Kidney (tissue), 14 donors: Measurements from ENCODE around the gene EIF1AX. TPM values are rescaled to one million over a fixed set of nuclear protein-coding genes. Genes with fewer than 3 reads are reported as not detected.

Experiments
- DNase-seq, 5 donors: peaks; one replicate each; pipeline ENCODE4 v3.0.0-alpha.2; 2013 to 2020
- FAIRE-seq: peaks from 2 replicates; lab custom pipeline; 2012; peaks lifted over from hg19 to GRCh38; lab: Jason Lieb, UNC
- H3K27ac ChIP-seq, 2 donors: one replicate each; pipeline ENCODE4 v1.7.0; 2013; ENCODE audit warnings: low read depth in 2 of 2, low read length in 2 of 2, inconsistent platforms in 1 of 2
- H3K27me3 ChIP-seq: one replicate; pipeline ENCODE4 v1.7.1; 2013; ENCODE audit warnings: low read length, inconsistent platforms; ENCODE audit not compliant: control insufficient read depth, insufficient read depth
- H3K36me3 ChIP-seq, 3 donors: one replicate each; pipeline versions ENCODE4 v1.7.0 to v1.7.1; 2013; ENCODE audit warnings: low read length in 3 of 3, control low read depth in 1 of 3, inconsistent platforms in 1 of 3; ENCODE audit not compliant: insufficient read depth in 3 of 3, control insufficient read depth in 2 of 3
- H3K4me1 ChIP-seq, 3 donors: one replicate each; pipeline versions ENCODE4 v1.7.0 to v1.7.1; 2013; ENCODE audit warnings: low read length in 3 of 3, inconsistent platforms in 1 of 3, low read depth in 1 of 3; ENCODE audit not compliant: control insufficient read depth in 2 of 3, insufficient read depth in 2 of 3
- H3K4me3 ChIP-seq, 3 donors: one replicate each; pipeline versions ENCODE4 v1.7.0 to v1.8.1; 2013; ENCODE audit warnings: low read length in 3 of 3, control low read depth in 1 of 3, inconsistent platforms in 1 of 3
- H3K9ac ChIP-seq, 3 donors: one replicate each; pipeline versions ENCODE4 v1.7.0 to v1.7.1; 2013; ENCODE audit warnings: low read length in 3 of 3, control low read depth in 1 of 3, inconsistent platforms in 1 of 3
- H3K9me3 ChIP-seq, 3 donors: one replicate each; pipeline versions ENCODE4 v1.7.0 to v1.7.1; 2013; ENCODE audit warnings: low read length in 3 of 3, control low read depth in 1 of 3, inconsistent platforms in 1 of 3; ENCODE audit not compliant: control insufficient read depth in 2 of 3, insufficient read depth in 1 of 3
- intact Hi-C: fragments of 100-400 bp; cut with DNase I; formaldehyde crosslinking; loops from one replicate; pipeline ENCODE4 v1.11.1; 2022
- polyA plus RNA-seq: library from polyadenylated mRNA; stranded (reverse); fragments of 350-450 nt; fragmentation: Illumina TruSeq; extraction: RNeasy Lipid Tissue Mini Kit (QIAGEN cat#74804); gene quantifications from one replicate; pipeline ENCODE4 v1.2.3, GENCODE V29; 2014; ENCODE audit warnings: low read depth, low replicate concordance; ENCODE audit not compliant: insufficient read depth
- total RNA-seq: library from RNA; stranded (reverse); fragmentation: NEBNext Ultra II Directional; extraction: Animal tissue kit (Norgen Biotek cat#: 25700); gene quantifications from one replicate; pipeline ENCODE4 v1.2.1, GENCODE V29; 2021
- TF ChIP-seq, protein P1 (sequence below): IDR thresholded peaks from 3 replicates; pipeline ENCODE4 v1.5.1; 2012; ENCODE audit warnings: mild to moderate bottlenecking, moderate library complexity, borderline replicate concordance; ENCODE audit not compliant: insufficient read depth; ENCODE audit errors: extremely low read depth
- donor health status: control.
- donor health status: control.
- donor health status: control.
- donor health status: control.
- donor health status: control.
- donor health status: DM: yes; HTN: yes; CAD: no.
- donor health status: Normal renal cell carcinoma (clear cell type).

The EIF1AX gene
- total and polyA plus RNA-seq, 2 donors from 2014 or later = 29.4 to 104 TPM

DNA sequence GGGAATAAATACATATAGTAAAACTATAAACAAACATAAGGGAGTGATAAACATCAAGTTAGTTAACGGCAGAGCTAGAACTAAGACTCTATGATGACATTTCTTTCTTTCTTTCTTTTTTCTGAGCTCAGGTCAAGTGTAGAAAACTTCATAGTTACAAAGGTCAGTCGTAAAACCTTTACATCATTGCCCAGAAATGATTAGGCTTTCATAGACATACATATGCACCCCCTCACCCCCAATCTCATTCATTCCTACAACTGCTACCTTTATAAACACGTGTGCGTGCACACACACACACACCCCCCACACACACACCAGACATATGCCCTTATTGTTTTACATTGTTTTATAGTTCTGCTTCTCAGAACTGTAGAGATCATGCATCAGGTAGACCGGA is 5.7 kb downstream of the EIF1AX start:
- H3K27ac ChIP-seq = no peak overlapping the region
- no peaks in the 10 kb centered on the region for H3K27me3 ChIP-seq
- intact Hi-C loops = no loop called here
- peaks cover 0 to 9% (median 7%) of the 10 kb centered on the region in 3 donors for H3K36me3 ChIP-seq
- H3K9ac ChIP-seq = no peak overlapping the region
- FAIRE-seq (no peak), DNase-seq (no peak)
- H3K4me3 ChIP-seq = no peak overlapping the region
- H3K9me3 ChIP-seq = no peaks in the 10 kb centered on the region
- TF ChIP-seq, protein P1, sequence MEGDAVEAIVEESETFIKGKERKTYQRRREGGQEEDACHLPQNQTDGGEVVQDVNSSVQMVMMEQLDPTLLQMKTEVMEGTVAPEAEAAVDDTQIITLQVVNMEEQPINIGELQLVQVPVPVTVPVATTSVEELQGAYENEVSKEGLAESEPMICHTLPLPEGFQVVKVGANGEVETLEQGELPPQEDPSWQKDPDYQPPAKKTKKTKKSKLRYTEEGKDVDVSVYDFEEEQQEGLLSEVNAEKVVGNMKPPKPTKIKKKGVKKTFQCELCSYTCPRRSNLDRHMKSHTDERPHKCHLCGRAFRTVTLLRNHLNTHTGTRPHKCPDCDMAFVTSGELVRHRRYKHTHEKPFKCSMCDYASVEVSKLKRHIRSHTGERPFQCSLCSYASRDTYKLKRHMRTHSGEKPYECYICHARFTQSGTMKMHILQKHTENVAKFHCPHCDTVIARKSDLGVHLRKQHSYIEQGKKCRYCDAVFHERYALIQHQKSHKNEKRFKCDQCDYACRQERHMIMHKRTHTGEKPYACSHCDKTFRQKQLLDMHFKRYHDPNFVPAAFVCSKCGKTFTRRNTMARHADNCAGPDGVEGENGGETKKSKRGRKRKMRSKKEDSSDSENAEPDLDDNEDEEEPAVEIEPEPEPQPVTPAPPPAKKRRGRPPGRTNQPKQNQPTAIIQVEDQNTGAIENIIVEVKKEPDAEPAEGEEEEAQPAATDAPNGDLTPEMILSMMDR = no peak
- H3K4me1 ChIP-seq = peaks cover 4 to 6% (median 4%) of the 10 kb centered on the region in 3 donors

GRCh38 chrX:20132666-20133065 is 9.0 kb downstream of the EIF1AX start:
- Histone ChIP-seq H3K27me3 (no peaks in the 10 kb centered on the region), H3K36me3 (peaks cover 0 to 13% (median 9%) of the 10 kb centered on the region in 3 donors), H3K4me1 (no peaks in the 10 kb centered on the region), H3K9me3 (no peaks in the 10 kb centered on the region), H3K27ac (no peak overlapping the region), H3K9ac (no peak overlapping the region), H3K4me3 (no peak overlapping the region)
- no peak for FAIRE-seq
- intact Hi-C loops = no loop called here
- TF ChIP-seq, protein P1 = no peak
- no peak for DNase-seq

GRCh38 chrX:20130357-20130756 is 11.3 kb downstream of the EIF1AX start:
- no peak for FAIRE-seq
- H3K4me1 ChIP-seq = no peaks in the 10 kb centered on the region
- intact Hi-C loops = no loop called here

More at GRCh38 chrX:20130357-20130756, 11.3 kb downstream of the EIF1AX start:
- Histone ChIP-seq H3K36me3 (peaks cover 0 to 13% (median 9%) of the 10 kb centered on the region in 3 donors), H3K27ac (no peak overlapping the region), H3K9ac (no peak overlapping the region), H3K4me3 (no peak overlapping the region), H3K27me3 (no peaks in the 10 kb centered on the region), H3K9me3 (no peaks in the 10 kb centered on the region)
- TF ChIP-seq, protein P1 = no peak
- DNase-seq = no peak
